NCI-H446 treated with DMSO at 0.1 percent for 48 hours (cell line): ENCODE results near the gene SLC7A9.
"Not testable (repeated sequence)": the region's sequence is repeated elsewhere in the genome, so short reads cannot be mapped to it uniquely, and the experiment has no call there.

Source experiments
- DNase-seq: peaks from one replicate; lab custom pipeline; 2025; lab: John Stamatoyannopoulos, UW

Gene SLC7A9

DNA sequence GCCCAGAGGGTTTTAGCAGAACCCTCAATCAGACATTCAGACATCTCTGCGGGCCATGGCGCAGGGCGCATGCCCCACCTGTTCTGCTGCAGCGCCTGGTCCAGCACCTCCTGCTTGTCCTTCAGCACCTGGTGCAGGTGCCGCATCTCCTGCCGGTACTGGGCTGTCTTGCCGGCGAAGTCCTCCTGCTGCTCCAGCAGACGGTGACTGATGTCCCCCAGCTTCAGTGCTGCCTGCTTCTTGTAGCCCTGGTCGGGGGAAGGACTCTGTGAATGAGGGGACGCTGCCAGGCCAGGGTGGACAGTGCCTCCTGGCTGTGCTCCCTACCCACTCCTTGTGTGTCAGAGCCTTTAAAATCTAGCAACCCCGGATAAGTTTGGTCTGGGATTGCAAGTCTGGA is 12.2 kb upstream of the SLC7A9 start:
- no peak for DNase-seq

- no peak for DNase-seq
These were observed 11.1 kb upstream of the SLC7A9 start for GRCh38 chr19:32880622-32881021.

GRCh38 chr19:32879741-32880140 is 10.2 kb upstream of the SLC7A9 start:
- DNase-seq: no peak

DNA sequence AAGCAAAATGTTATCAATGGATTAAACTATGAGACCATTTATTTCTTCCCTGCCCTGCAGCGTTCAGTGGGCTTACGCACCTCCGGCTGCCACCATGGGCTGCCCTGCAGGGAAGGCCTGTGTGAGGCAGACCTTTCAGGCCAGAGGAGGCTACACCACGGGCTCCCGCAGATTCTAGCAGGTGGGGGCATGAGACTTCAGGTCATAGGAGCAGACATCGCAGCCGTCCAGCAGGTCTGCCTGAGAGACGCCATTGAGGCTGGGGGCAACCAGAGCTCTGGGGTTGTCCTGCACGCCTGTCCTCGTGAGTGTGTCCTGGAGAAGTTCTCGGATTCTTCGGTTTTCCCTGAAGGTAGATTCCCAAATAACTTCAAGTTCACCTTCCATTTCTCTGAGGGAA is 9.4 kb upstream of the SLC7A9 start:
- DNase-seq: no peak

DNA sequence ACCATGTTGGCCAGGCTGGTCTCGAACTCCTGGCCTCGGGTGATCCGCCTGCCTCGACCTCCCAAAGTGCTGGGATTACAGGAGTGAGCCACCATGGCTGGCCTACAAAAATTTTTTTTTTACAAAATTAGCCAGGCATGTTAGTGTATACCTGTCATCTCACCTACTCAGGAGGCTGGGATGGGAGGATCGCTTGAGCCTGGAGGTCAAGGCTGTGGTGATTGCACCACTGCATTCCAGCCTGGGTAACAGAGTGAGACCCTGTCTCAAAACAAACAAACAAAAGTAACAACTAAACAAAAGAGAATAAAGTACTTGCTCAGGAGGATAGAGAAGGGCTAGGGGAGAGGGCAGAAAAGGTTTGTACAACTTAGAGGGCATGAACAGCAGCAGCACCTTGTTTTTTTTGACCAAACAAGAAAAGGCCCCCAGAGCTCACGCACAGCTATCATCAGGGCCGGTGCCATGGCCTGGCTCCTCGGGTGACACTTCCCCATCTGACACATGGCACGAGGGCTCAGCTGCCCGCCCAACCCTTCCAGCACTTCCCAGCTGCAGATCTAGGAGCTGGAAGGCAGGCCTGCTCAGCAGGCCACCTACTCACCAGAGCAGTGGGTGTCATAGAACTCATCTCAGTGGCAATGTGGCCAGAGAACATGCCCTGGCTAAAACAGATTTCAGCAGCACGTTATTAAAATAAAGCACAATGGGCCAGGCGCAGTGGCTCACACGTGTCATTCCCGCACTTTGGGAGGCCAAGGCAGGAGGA is 8.6 kb upstream of the SLC7A9 start:
- no peak for DNase-seq

GRCh38 chr19:32877323-32877912 is 7.9 kb upstream of the SLC7A9 start:
- DNase-seq: no peak

DNA sequence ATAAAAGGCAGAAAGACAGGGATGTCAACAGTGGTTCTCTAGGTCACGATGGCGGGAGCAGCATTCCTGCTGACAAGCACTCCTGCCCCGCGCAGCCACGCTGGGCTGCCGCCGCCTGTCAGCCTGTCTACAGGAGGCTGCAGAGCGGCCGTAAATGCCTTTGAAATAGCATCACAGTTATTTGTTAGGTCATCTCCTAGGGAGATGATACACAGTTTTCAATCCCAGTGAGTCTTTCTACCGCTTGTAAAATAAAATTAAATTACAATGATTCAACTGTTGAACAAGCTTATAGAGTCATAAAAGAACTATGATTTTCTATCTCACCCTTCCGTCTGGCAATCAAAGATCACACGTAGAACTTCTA is 7.3 kb upstream of the SLC7A9 start:
- no peak for DNase-seq

GRCh38 chr19:32876236-32876918 is 6.8 kb upstream of the SLC7A9 start:
- DNase-seq: no peak

DNA sequence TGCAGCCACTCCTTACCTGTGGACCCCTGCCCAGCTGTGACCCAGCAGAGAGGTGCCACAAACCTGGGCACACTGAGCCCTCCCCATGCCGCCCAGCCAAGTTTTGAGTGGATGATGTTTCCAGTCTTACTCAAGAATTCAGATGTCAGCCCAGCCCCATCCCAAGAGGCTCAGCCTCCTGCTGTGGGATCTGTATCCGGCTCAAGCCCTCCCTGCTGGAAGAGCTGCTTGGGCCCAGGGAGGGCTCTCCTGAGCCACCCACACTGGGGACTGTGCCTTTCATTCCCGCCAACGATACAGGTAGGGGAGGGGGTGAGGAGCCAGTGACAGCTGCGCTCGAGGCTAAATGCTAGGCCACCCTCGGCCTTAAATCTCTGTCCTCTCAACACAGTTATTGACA is 5.9 kb upstream of the SLC7A9 start:
- DNase-seq: no peak

- DNase-seq: no peak
These were observed 5.0 kb upstream of the SLC7A9 start for GRCh38 chr19:32874605-32875004.

DNA sequence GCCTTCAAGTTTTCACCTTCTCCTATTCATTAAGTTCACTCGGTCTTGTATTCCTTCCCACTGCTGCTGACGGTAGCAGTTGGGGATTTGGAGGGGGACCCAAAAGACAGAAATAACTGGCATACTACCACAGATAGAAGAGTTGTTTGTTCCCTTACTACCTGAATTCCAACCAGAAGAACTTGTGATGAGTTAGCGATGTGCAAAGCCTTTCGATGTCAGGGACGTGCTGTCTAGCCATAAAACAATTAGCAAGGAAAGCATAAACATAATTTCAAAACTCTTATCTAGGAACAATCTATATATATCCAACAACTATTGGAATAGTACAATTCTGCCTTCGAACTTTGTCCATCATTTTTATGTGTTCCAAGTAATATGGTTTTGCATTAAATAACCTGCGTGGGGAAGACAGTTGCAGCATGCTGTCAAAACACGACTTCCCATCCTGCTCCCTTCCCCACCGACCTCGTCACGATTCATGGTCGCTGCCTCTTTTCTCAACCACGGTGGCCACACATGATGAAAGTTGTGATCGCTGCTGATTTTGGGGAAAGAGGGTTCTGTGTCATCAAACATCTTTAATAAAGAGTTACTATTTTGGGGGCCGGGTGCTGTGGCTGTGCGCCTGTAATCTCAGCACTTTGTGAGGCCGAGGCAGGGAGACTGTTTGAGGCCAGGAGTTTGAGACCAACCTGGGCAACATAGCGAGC is 3.8 kb upstream of the SLC7A9 start:
- no peak for DNase-seq

GRCh38 chr19:32872391-32872790 is 2.8 kb upstream of the SLC7A9 start:
- DNase-seq: no peak

GRCh38 chr19:32870981-32871451 is 1.4 kb upstream of the SLC7A9 start:
- no peak for DNase-seq

DNA sequence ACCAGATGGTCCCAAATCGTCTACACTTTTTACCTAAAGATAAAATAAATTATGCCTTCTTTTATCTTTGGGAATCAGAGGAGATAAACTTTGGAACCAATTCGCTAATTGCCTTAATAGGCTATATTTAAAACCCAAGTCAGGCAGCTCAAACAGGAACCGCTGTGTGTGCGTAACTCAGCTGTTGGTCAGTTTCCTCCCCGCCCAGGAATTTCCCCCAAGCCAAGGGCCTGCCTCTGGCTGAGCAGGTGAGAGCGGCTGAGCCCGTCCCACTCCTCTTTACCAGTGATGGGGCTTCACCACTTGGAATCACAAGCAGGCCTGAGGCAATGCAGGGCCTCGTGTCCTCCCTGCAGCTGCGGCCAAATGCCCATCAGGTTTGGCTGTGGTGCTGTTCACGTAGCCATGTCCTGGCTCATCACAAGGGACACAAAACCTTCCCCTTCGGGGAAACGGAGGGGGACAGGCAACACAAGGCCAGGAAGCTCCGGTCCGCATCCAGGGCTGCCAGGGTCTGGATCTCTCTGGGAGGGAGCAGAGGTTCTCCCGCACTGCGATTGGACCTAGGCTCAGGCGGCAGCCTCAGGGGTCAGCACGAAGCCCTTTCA is 503 bp upstream of the SLC7A9 start:
- no peak for DNase-seq

GRCh38 chr19:32868206-32868950 is 1.2 kb downstream of the SLC7A9 start:
- no peak for DNase-seq

- DNase-seq: not testable (repeated sequence)
These were observed 2.1 kb downstream of the SLC7A9 start for GRCh38 chr19:32867436-32867835.

DNA sequence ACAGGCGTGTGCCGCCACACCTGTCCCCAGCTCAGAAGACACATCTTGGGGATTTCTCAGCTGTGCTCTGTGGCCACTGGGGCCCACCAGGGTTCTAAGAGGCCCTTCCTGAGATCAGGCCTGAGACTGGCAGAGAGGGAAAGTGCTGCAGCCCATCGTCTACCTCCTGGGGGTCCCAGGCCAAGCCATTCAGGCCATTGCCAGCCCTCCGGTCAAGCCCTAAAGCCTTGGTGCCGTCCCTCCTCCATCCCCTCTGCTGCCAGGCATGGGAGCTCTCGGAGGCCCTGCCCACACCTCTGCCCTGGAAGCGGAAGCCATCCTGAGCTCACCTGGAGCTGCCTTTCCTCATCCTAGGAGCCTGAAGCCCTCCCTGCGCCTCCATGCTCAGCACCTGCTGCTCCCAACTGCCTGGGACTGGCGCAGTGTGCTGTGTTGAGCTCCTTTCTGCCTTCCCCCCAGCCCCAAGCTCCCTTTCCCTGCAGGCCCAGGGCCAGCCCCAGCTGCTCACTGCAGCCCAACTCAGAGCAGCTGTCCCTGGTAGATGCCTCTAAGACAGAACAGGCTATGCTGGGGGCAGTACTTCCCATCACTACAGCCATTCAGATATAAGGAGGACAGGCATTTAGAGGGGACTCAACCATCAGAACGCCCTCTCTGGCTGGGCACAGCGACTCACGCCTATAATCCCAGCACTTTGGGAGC is 2.9 kb downstream of the SLC7A9 start:
- no peak for DNase-seq

DNA sequence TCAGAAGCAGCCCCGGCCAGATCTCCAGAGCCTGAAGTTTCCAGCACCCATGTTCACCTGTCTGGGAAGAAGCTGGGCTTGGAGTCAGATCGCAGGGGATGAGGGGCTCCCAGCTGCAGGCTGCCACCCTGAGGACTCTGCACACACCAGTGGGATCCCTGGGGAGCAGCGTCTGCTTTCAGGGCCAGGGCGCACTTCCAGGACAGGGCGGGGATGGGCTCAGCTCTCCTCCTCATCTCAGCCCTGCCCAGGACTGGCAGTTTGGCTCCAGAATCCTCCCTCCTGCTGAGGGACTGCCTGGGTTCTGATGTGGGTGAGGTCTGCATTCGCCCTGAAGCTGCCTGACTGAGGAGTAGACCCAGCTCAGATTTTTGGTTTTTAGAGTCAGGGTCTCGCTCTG is 3.5 kb downstream of the SLC7A9 start:
- no peak for DNase-seq

GRCh38 chr19:32865326-32865725 is 4.2 kb downstream of the SLC7A9 start:
- no peak for DNase-seq

DNA sequence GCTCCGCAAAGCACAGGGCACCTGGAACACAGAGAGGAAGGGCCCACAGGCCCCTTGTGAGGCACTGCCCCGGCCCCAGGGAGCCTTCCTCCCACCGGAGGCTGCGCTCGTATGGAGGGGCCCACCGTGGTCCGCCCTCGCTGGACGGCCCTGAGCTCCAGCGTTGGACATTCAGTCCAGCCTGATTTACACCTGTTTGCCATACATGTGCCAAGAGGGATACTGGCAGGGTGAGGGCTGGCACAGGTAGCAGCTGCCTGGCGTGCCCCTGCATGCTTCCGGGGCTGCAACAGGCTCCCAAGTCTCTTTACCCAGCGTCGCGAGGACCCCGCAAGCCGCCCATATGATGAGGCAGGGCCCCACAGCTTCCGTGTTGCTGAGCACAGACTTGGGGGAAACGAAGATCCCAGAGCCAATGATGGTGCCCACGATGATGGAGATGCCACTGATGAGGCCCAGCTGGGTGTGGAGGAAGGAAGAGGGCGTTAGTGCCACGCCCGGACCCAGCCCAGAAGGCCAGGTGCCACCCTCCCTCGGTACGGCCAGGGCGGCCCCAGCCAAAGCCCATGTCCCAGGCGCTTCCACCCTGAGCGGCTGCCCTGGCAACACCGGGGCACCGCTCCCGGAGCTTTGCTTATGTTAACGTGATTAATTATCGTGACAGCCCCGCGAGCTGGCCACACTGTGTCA is 5.1 kb downstream of the SLC7A9 start:
- no peak for DNase-seq
